ENCODE measurements around the gene CDKN1B. TPM values are rescaled to one million over a fixed set of nuclear protein-coding genes. Genes with fewer than 3 reads are reported as not detected.

CDKN1B gene
- total RNA-seq, 4 donors from 2014 or later = 43.6 to 76.4 (median 56.6) TPM

GRCh38 chr12:12683136-12683697 is 34.0 kb upstream of the CDKN1B start:
- H3K4me1 ChIP-seq = peaks cover 0 to 6% of the 10 kb centered on the region in 2 donors
- H3K36me3 ChIP-seq = no peaks in the 10 kb centered on the region
- intact Hi-C loops (cut with DNase I; ENCODE audit: low total_unique reads) (no loop called here), in situ Hi-C loops (cut with MboI; ENCODE audit: low sequenced_read_pairs in 4 of 4) (no loop called here)
- no peaks in the 10 kb centered on the region for H3K9me3 ChIP-seq
- H3K27me3 ChIP-seq = no peaks in the 10 kb centered on the region
- DNase-seq (no peak), ATAC-seq (no peak)
- no peak overlapping the region for H3K27ac ChIP-seq
- H3K4me3 ChIP-seq = no peak overlapping the region
- TF ChIP-seq POLR2A (IDR thresholded peaks at IDR 0.05) = no peak
- TF ChIP-seq CTCF (IDR thresholded peaks at IDR 0.05 in 4 of 5, conservative IDR thresholded peaks at IDR 0.05 in 1 of 5) = no peak

GRCh38 chr12:12683725-12684124 is 33.4 kb upstream of the CDKN1B start:
- TF ChIP-seq POLR2A (IDR thresholded peaks at IDR 0.05) (no peak), CTCF (IDR thresholded peaks at IDR 0.05 in 4 of 5, conservative IDR thresholded peaks at IDR 0.05 in 1 of 5) (no peak)
- in situ Hi-C loops (cut with MboI; ENCODE audit: low sequenced_read_pairs in 4 of 4) = no loop called here
- H3K27me3 ChIP-seq = no peaks in the 10 kb centered on the region
- ATAC-seq (peak in 1 of 2 donors; percentile 42), DNase-seq (no peak)
- H3K4me3 ChIP-seq = no peak overlapping the region
- H3K27ac ChIP-seq = no peak overlapping the region
- no peaks in the 10 kb centered on the region for H3K36me3 ChIP-seq
- no peaks in the 10 kb centered on the region for H3K9me3 ChIP-seq
- intact Hi-C loops (cut with DNase I; ENCODE audit: low total_unique reads) = no loop called here
- H3K4me1 ChIP-seq = peaks cover 0 to 6% of the 10 kb centered on the region in 2 donors

GRCh38 chr12:12684375-12685106 is 32.6 kb upstream of the CDKN1B start:
- H3K4me3 ChIP-seq = no peak overlapping the region
- in situ Hi-C loops (cut with MboI; ENCODE audit: low sequenced_read_pairs in 4 of 4) (no loop called here), intact Hi-C loops (cut with DNase I; ENCODE audit: low total_unique reads) (no loop called here)
- H3K4me1 ChIP-seq = peaks cover 0 to 6% of the 10 kb centered on the region in 2 donors
- TF ChIP-seq POLR2A (IDR thresholded peaks at IDR 0.05) (no peak), CTCF (IDR thresholded peaks at IDR 0.05 in 4 of 5, conservative IDR thresholded peaks at IDR 0.05 in 1 of 5) (no peak)
- no peaks in the 10 kb centered on the region for H3K9me3 ChIP-seq
- ATAC-seq (no peak), DNase-seq (no peak)
- no peaks in the 10 kb centered on the region for H3K36me3 ChIP-seq
- H3K27me3 ChIP-seq = no peaks in the 10 kb centered on the region
- H3K27ac ChIP-seq = no peak overlapping the region

- no peak for ATAC-seq
- Histone ChIP-seq H3K4me3 (no peak overlapping the region), H3K27ac (no peak overlapping the region), H3K9me3 (no peaks in the 10 kb centered on the region), H3K4me1 (peaks cover 3 to 6% of the 10 kb centered on the region in 2 donors), H3K27me3 (no peaks in the 10 kb centered on the region), H3K36me3 (no peaks in the 10 kb centered on the region)
- in situ Hi-C loops (cut with MboI; ENCODE audit: low sequenced_read_pairs in 4 of 4) = no loop called here
- DNase-seq = no peak
- TF ChIP-seq CTCF (IDR thresholded peaks at IDR 0.05 in 4 of 5, conservative IDR thresholded peaks at IDR 0.05 in 1 of 5) = no peak
- TF ChIP-seq POLR2A (IDR thresholded peaks at IDR 0.05) = no peak
- intact Hi-C loops (cut with DNase I; ENCODE audit: low total_unique reads) = no loop called here
These were observed 31.9 kb upstream of the CDKN1B start for GRCh38 chr12:12685305-12685704.
